Measurements from ENCODE around the gene AP3B1.

DNA sequence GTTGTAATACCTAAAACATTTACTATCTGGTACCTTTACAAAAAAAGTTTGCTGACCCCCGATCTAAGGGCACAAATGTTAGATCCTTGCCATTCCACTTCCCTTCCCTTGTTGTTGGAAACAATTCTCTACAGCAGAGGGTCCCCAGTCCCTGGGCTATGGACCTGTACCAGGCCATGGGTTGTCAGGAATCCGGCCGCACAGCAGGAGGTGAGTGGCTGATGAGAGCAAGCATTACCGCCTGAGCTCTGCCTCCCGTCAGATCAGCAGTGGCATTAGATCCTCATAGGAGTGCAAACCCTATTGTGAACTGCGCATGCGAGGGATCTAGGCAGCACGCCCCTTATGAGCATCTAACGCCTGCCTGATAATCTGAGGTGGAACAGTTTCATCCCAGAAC is 248.5 kb downstream of the AP3B1 start:
- TF ChIP-seq, protein P1, sequence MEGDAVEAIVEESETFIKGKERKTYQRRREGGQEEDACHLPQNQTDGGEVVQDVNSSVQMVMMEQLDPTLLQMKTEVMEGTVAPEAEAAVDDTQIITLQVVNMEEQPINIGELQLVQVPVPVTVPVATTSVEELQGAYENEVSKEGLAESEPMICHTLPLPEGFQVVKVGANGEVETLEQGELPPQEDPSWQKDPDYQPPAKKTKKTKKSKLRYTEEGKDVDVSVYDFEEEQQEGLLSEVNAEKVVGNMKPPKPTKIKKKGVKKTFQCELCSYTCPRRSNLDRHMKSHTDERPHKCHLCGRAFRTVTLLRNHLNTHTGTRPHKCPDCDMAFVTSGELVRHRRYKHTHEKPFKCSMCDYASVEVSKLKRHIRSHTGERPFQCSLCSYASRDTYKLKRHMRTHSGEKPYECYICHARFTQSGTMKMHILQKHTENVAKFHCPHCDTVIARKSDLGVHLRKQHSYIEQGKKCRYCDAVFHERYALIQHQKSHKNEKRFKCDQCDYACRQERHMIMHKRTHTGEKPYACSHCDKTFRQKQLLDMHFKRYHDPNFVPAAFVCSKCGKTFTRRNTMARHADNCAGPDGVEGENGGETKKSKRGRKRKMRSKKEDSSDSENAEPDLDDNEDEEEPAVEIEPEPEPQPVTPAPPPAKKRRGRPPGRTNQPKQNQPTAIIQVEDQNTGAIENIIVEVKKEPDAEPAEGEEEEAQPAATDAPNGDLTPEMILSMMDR (IDR thresholded peaks at IDR 0.05; ENCODE audit: borderline replicate concordance, extremely low read depth, low read length, poor library complexity, severe bottlenecking), result no peak
- TF ChIP-seq EZH2 (IDR thresholded peaks at IDR 0.05; ENCODE audit: borderline replicate concordance, low read depth, low read length, severe bottlenecking), result no peak
